Hematopoietic multipotent progenitor cell treated with erythropoietin and hydrocortisone succinate and interleukin-3 and kit ligand, for 8 days (in vitro differentiated cells): ENCODE results near the gene COPS7A.
"Not testable (repeated sequence)": the region's sequence is repeated elsewhere in the genome, so short reads cannot be mapped to it uniquely, and the experiment has no call there.

Source experiments
- DNase-seq: peaks from one replicate; pipeline ENCODE4 v3.0.0-alpha.2; 2015

COPS7A gene

DNA sequence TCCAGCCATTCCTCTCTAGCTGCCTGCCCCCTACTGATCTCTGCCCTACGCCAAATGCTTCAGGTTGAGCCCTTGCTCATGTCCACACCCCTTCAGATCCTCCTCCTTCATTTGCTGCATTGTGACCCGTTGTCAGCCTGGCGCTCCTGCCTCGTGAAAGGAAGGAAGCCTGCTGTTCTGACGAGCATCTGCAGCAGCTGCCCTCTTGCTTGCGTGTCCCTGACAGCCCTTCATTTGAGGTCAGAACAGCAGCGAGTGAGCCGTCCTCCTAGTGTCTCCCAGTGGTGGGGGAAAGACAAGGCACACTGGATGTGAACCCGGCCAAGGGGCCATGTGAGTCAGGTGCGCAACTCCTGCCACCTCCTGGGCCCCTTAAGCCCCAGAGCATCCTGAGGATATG, 20.2 kb upstream of the COPS7A start:
- peak; percentile 13 for DNase-seq

DNA sequence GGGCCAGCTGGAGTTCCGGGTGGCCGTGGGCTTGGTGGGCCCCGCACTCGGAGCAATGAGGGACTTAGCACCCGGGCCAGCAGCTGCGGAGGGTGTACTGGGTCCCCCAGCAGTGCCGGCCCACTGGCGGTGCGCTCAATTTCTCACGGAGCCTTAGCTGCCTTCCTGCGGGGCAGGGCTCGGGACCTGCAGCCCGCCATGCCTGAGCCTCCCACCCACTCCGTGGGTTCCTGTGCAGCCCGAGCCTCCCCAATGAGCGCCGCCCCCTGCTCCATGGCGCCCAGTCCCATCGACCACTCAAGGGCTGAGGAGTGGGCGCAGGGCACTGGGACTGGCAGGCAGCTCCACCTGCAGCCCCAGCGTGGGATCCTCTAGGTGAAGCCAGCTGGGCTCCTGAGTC, 15.5 kb upstream of the COPS7A start:
- not testable (repeated sequence) for DNase-seq

GRCh38 chr12:6708960-6709394, 14.9 kb upstream of the COPS7A start:
- DNase-seq: no peak

DNA sequence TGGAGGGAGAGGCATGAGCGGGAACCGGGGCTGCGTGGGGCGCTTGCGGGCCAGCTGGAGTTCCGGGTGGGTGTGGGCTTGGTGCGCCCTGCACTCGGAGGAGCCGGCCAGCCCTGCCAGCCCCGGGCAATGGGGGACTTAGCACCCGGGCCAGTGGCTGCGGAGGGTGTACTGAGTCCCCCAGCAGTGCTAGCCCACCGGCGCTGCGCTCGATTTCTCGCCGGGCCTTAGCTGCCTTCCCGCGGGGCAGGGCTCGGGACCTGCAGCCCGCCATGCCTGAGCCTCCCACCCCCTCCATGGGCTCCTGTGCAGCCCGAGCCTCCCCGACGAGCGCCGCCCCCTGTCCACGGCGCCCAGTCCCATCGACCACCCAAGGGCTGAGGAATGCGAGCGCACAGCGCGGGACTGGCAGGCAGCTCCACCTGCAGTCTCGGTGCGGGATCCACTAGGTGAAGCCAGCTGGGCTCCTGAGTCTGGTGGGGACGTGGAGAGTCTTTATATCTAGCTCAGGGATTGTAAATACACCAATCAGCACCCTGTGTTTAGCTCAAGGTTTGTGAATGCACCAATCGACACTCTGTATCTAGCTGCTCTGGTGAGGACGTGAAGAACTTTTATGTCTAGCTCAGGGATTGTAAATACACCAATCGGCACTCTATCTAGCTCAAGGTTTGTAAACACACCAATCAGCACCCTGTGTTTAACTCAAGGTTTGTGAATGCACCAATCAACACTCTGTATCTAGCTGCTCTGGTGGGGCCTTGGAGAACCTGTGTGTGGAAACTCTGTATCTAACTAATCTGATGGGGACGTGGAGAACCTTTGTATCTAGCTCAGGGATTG, 7.6 kb upstream of the COPS7A start:
- not testable (repeated sequence) for DNase-seq

GRCh38 chr12:6716874-6717437, 6.9 kb upstream of the COPS7A start:
- no peak for DNase-seq

GRCh38 chr12:6722863-6723262, 983 bp upstream of the COPS7A start:
- peak; percentile 81 for DNase-seq

DNA sequence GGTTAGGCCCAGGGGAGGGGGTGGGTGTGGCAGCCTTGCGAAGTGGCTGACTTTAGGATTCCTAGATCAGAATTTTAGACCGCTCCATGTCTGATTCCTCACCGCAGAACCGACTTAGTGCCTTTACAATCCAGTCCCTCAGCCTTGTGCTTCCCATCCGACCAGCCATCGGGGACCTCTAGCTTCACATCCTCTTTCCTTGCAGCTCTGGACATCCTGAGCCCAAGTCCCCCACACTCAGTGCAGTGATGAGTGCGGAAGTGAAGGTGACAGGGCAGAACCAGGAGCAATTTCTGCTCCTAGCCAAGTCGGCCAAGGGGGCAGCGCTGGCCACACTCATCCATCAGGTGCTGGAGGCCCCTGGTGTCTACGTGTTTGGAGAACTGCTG, 557 bp downstream of the COPS7A start:
- DNase-seq: peak; percentile 54

DNA sequence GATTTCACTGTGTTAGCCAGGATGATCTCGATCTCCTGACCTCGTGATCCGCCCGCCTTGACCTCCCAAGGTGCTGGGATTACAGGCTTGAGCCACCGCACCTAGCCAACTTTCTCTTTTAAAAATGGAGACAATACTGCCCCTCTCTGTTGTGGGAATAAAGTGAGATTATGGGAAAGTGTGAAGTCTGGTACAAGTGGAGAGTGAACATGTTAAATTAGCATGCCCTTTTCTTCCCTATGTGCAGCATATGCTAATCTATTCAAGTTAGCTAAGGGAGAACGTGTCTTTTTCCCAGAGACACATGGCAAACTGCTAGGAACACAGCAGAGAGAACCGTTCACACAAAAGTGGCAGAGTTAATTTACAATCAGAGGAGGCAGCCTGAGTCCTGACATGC, 1.5 kb downstream of the COPS7A start:
- DNase-seq: no peak

DNA sequence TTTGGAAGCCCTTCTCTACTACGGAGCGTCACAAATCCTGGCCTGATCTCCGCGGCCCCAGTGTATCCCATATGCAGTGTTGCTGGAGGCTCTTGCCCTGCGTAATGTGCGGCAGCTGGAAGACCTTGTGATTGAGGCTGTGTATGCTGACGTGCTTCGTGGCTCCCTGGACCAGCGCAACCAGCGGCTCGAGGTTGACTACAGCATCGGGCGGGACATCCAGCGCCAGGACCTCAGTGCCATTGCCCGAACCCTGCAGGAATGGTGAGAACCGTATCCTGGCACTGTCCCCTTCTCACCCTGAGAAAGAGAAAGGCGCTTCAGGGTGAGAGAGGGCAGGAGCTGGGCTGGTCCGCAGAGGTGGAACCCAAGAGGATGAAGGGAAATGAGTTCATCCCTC, 5.3 kb downstream of the COPS7A start:
- DNase-seq: no peak

- no peak for DNase-seq
Measured at GRCh38 chr12:6730169-6730568, 6.3 kb downstream of the COPS7A start.

DNA sequence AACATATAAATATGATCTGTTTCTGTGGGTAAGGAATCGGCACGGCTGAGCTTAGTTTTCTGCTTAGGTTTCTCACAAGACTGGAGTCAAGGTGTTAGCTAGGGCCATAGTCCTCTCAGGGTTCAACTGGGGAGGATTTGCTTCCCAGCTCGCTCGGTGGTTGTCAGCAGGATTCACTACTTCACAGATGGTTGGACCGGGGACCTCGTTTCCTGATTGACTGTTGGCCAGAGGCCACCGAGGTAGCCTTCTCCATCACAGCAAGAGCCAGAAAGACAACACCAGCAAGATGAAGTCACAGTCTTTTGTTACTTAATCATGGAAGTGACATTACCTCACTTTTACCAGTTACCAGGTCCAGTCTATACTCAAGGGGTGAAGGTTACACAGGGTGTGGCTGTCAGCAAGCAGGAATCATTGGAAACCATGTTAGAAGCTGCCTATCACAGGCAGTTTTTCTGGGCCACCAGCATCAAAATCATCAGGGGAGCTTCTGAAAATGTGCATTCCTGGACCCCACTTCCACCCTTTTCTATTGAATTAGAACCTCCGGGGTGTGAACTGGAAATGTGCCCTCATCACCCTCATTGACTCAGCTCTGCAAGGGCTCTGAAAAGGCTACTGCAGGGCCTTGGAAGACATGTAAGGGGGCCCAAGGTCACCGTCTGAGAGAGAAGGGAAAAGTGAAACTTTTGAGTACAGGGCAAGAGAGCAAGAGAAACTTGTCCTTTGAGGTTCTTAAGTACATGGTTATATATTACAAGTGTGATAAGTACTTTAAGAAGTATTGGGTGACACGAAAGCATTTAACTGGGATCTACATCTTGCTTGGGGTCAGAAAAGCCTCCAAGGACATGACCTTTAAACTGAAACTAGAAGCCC, 10.9 kb downstream of the COPS7A start:
- no peak for DNase-seq

- DNase-seq: peak; percentile 62
Measured at GRCh38 chr12:6735448-6736191, 11.8 kb downstream of the COPS7A start.

- no peak for DNase-seq
Measured at GRCh38 chr12:6736754-6737153, 12.9 kb downstream of the COPS7A start.

DNA sequence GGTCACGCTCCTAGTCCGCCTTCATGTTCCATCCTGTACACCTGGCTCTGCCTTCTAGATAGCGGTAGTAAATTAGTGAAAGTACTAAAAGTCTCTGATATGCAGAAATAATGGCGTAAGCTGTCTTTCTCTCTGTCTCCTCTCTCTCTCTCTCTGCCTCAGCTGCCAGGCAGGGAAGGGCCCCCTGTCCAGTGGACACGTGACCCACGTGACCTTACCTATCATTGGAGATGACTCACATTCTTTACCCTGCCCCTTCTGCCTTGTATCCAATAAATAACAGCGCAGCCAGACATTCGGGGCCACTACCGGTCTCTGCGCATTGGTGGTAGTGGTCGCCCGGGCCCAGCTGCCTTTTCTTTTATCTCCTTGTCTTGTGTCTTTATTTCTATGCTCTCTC, 18.2 kb downstream of the COPS7A start:
- DNase-seq: not testable (repeated sequence)

GRCh38 chr12:6742834-6743233, 19.0 kb downstream of the COPS7A start:
- DNase-seq: no peak

DNA sequence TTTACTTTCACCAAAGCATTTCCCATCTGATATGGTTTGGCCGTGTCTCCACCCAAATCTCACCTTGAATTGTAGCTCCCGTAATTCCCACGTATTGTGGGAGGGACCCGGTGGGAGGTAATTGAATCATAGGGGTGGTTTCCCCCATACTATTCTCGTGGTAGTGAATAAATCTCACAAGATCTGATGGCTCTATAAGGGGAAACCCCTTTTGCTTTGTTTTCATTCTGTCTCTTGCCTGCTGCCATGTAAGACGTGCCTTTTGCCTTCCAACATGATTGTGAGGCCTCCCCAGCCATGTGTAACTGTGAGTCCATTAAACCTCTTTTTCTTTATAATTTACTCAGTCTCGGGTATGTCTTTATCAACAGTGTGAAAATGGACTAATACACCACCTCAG, 19.5 kb downstream of the COPS7A start:
- DNase-seq: not testable (repeated sequence)

DNA sequence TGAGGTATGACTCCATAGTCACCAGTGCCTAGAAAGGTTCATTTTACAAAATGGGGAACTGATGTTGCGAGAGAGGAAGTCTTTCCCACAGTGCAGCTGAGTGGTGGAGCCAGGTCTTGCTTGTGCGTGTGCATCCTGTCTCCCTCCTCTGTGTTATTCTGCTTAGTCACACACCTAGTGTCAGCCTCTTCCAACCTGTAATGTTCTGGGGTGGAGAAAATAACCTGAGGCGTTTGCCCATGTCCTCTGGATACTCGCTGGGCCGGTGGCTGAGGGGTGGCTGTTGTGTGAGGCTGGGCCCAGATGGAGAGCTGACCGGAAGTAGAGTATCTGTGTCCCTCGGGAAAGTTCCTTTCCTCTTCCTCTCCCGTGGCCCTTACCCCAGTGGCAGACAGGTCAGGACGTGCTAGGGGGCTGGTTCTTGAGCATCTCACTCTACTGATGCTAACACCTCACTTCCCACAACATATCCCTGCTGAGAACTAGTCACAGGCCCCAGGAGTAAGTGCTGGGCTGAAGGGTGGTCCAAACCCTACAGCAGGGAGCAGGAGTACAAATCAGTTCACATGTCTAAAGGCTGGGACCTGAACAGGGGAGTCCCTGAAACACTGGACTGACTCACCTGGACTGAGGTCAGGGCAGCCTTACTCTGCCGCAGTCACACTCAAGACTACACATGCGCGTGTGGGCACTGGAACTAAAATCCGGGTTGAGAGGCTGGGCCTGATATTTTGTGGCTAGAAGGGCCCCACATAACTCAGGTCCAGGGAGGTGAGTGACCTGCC, 22.1 kb downstream of the COPS7A start:
- DNase-seq: no peak

GRCh38 chr12:6747216-6747615, 23.4 kb downstream of the COPS7A start:
- no peak for DNase-seq

DNA sequence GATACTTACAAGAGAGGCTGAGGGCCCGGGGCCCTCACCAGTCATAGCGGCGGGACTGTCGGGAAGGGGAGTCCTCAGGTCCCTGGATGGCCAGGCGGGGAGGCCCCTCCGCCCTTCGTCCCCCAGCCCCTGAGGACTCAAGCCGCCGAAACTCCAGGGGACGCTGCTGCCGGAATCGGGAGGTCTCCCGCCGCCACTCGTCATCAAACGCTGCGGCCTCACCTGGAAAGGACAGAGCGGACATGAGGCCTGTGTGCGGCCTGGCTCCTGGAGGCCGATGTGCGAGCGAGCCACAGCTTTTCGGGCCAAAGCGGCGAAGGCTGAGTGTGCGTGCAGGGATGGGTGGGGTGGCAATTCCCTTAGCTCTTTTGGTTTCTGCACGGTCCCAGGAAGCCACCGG, 24.9 kb downstream of the COPS7A start:
- no peak for DNase-seq

GRCh38 chr12:6750506-6750905, 26.7 kb downstream of the COPS7A start:
- DNase-seq: no peak

- no peak for DNase-seq
Measured at GRCh38 chr12:6751767-6752166, 27.9 kb downstream of the COPS7A start.
